KMS-11 (cell line): ENCODE results near the gene MAP1LC3B.
"Not testable (repeated sequence)": the region's sequence is repeated elsewhere in the genome, so short reads cannot be mapped to it uniquely, and the experiment has no call there.

ENCODE experiments used
- H2AFZ ChIP-seq: fragments of 200-600 bp; sonication (generic); 2 replicates; pipeline ENCODE4 v1.6.1; 2016; ENCODE audit warnings: antibody characterized with exemption, mixed run types, low read depth
- H3K27ac ChIP-seq: fragments of 200-600 bp; sonication (generic); 2 replicates; pipeline ENCODE4 v1.6.1; 2016; ENCODE audit warnings: mild to moderate bottlenecking, mixed run types
- H3K27me3 ChIP-seq: fragments of 200-600 bp; sonication (generic); 2 replicates; pipeline ENCODE4 v1.6.1; 2017; ENCODE audit warnings: mild to moderate bottlenecking, low read depth, mixed run types, moderate library complexity; ENCODE audit not compliant: insufficient read depth
- H3K36me3 ChIP-seq: fragments of 200-600 bp; sonication (generic); 2 replicates; pipeline ENCODE4 v1.6.1; 2017; ENCODE audit warnings: mild to moderate bottlenecking, mixed run types; ENCODE audit not compliant: insufficient read depth
- H3K4me1 ChIP-seq: fragments of 200-600 bp; sonication (generic); 2 replicates; pipeline ENCODE4 v1.6.1; 2016; ENCODE audit warnings: mild to moderate bottlenecking, low read depth, mixed run types; ENCODE audit not compliant: poor library complexity, severe bottlenecking
- H3K4me2 ChIP-seq: fragments of 200-600 bp; sonication (generic); 2 replicates; pipeline ENCODE4 v1.7.0; 2016; ENCODE audit warnings: mild to moderate bottlenecking, mixed run types
- H3K4me3 ChIP-seq: fragments of 200-600 bp; sonication (generic); IDR thresholded peaks from 2 replicates; pipeline ENCODE4 v1.6.1; 2017; ENCODE audit warnings: low read depth, low read length, mixed read lengths; ENCODE audit not compliant: insufficient read depth
- H3K79me2 ChIP-seq: fragments of 200-600 bp; sonication (generic); 2 replicates; pipeline ENCODE4 v1.6.1; 2016; ENCODE audit warnings: low read depth, mixed run types; ENCODE audit not compliant: insufficient read depth
- H3K9ac ChIP-seq: fragments of 200-600 bp; sonication (generic); 2 replicates; pipeline ENCODE4 v1.6.1; 2016; ENCODE audit warnings: mild to moderate bottlenecking, mixed run types
- H4K20me1 ChIP-seq: fragments of 200-600 bp; sonication (generic); 2 replicates; pipeline ENCODE4 v1.6.1; 2016; ENCODE audit warnings: mild to moderate bottlenecking, mixed run types; ENCODE audit not compliant: insufficient read depth
- CTCF ChIP-seq: fragments of 200-600 bp; sonication (generic); conservative IDR thresholded peaks from 2 replicates; pipeline ENCODE4 v1.6.1; 2017; ENCODE audit warnings: low read depth, mild to moderate bottlenecking, antibody characterized with exemption, low read length, moderate library complexity, mixed read lengths

Gene MAP1LC3B

GRCh38 chr16:87388818-87389134 lies 3.4 kb upstream of the MAP1LC3B start:
- Histone ChIP-seq H4K20me1 (no peaks in the 10 kb centered on the region), H3K4me3 (no peak overlapping the region), H3K9ac (no peak overlapping the region; the same call in 1 of the 2 replicates), H3K4me1 (peaks cover 30% of the 10 kb centered on the region), H3K79me2 (peaks cover 10% of the 10 kb centered on the region; the same call in 1 of the 2 replicates), H3K36me3 (no peaks in the 10 kb centered on the region), H3K27ac (peak overlapping the region; percentile 64), H3K4me2 (peak overlapping the region; percentile 46), H2AFZ (peak overlapping the region; percentile 31; the same call in 1 of the 2 replicates), H3K27me3 (no peaks in the 10 kb centered on the region)
- TF ChIP-seq CTCF: no peak

GRCh38 chr16:87389245-87389644 lies 2.9 kb upstream of the MAP1LC3B start:
- H3K4me1 ChIP-seq: peaks cover 35% of the 10 kb centered on the region
- no peaks in the 10 kb centered on the region for H3K36me3 ChIP-seq
- H3K79me2 ChIP-seq: peaks cover 15% of the 10 kb centered on the region; the same call in 1 of the 2 replicates
- H3K27ac ChIP-seq: no peak overlapping the region; the same call in 1 of the 2 replicates
- no peaks in the 10 kb centered on the region for H3K27me3 ChIP-seq
- TF ChIP-seq CTCF: no peak
- H2AFZ ChIP-seq: no peak overlapping the region
- no peaks in the 10 kb centered on the region for H4K20me1 ChIP-seq
- H3K4me3 ChIP-seq: no peak overlapping the region
- H3K4me2 ChIP-seq: no peak overlapping the region
- no peak overlapping the region for H3K9ac ChIP-seq

GRCh38 chr16:87389914-87390313 lies 2.2 kb upstream of the MAP1LC3B start:
- not testable (repeated sequence) for H3K4me2 ChIP-seq

GRCh38 chr16:87390641-87391323 lies 1.4 kb upstream of the MAP1LC3B start:
- no peaks in the 10 kb centered on the region for H3K27me3 ChIP-seq
- no peak overlapping the region for H3K4me2 ChIP-seq
- no peaks in the 10 kb centered on the region for H4K20me1 ChIP-seq
- H3K4me3 ChIP-seq: no peak overlapping the region
- H2AFZ ChIP-seq: 0 out of 2 replicates have a peak overlapping the region, but pooled peaks have one; percentile 48
- H3K27ac ChIP-seq: no peak overlapping the region
- H3K79me2 ChIP-seq: peaks cover 27% of the 10 kb centered on the region
- no peak for TF ChIP-seq CTCF
- no peaks in the 10 kb centered on the region for H3K36me3 ChIP-seq
- H3K9ac ChIP-seq: no peak overlapping the region
- H3K4me1 ChIP-seq: peaks cover 38% of the 10 kb centered on the region

More at GRCh38 chr16:87389914-87390313, 2.2 kb upstream of the MAP1LC3B start:
- not testable (repeated sequence) for H3K36me3 ChIP-seq, H3K4me3 ChIP-seq, H3K27me3 ChIP-seq, H2AFZ ChIP-seq, H4K20me1 ChIP-seq, H3K27ac ChIP-seq, H3K9ac ChIP-seq
- peaks cover 38% of the 10 kb centered on the region for H3K4me1 ChIP-seq
- peaks cover 19% of the 10 kb centered on the region for H3K79me2 ChIP-seq

- no peaks in the 10 kb centered on the region for H3K27me3 ChIP-seq
- no peaks in the 10 kb centered on the region for H4K20me1 ChIP-seq
- H3K4me1 ChIP-seq: peaks cover 38% of the 10 kb centered on the region
- H3K9ac ChIP-seq: peak overlapping the region; percentile 35; the same call in 1 of the 2 replicates
- no peaks in the 10 kb centered on the region for H3K36me3 ChIP-seq
- no peak overlapping the region for H3K27ac ChIP-seq
- H3K4me3 ChIP-seq: no peak overlapping the region
- TF ChIP-seq CTCF: no peak
- peaks cover 32% of the 10 kb centered on the region for H3K79me2 ChIP-seq
- H2AFZ ChIP-seq: peak overlapping the region; percentile 48; the same call in 1 of the 2 replicates
- H3K4me2 ChIP-seq: peak overlapping the region; percentile 50; the same call in 1 of the 2 replicates
Measured at GRCh38 chr16:87391324-87391949, 699 bp upstream of the MAP1LC3B start.
